Liver (tissue), 3 donors: ENCODE measurements around the gene CEP170.

ENCODE experiments used
- ATF3 ChIP-seq: IDR thresholded peaks from 2 replicates; pipeline ENCODE4 v1.6.1; 2016; ENCODE audit warnings: antibody characterized with exemption
- CTCF ChIP-seq: fragments of 150-350 bp; IDR thresholded peaks from 2 replicates; pipeline ENCODE4 v1.5.1; 2017; ENCODE audit warnings: improper control_type of control experiment, low read depth, low read length; ENCODE audit not compliant: missing input control
- EGR1 ChIP-seq, 2 donors: IDR thresholded peaks; 2 replicates each; pipeline ENCODE4 v1.6.1; 2016 to 2018; ENCODE audit warnings: antibody characterized with exemption in 2 of 2, low read depth in 2 of 2
- FOXA1 ChIP-seq: IDR thresholded peaks from 2 replicates; pipeline ENCODE4 v1.6.1; 2016; ENCODE audit warnings: antibody characterized with exemption
- GABPA ChIP-seq, 2 donors: IDR thresholded peaks in 1 of 2; conservative IDR thresholded peaks in 1 of 2; 2 replicates each; pipeline ENCODE4 v1.6.1; 2016; ENCODE audit warnings: antibody characterized with exemption in 2 of 2, mild to moderate bottlenecking in 1 of 2, moderate library complexity in 1 of 2
- HNF4G ChIP-seq: IDR thresholded peaks from 2 replicates; pipeline ENCODE4 v1.6.1; 2016; ENCODE audit warnings: antibody characterized with exemption
- JUND ChIP-seq, 2 donors: IDR thresholded peaks; 2 replicates each; pipeline ENCODE4 v1.6.1; 2016; ENCODE audit warnings: antibody characterized with exemption in 2 of 2
- MAX ChIP-seq: IDR thresholded peaks from 2 replicates; pipeline ENCODE4 v1.6.1; 2016; ENCODE audit warnings: antibody characterized with exemption
- RAD21 ChIP-seq, 2 donors: IDR thresholded peaks; 2 replicates each; pipeline ENCODE4 v1.6.1; 2016; ENCODE audit warnings: antibody characterized with exemption in 2 of 2, mild to moderate bottlenecking in 2 of 2
- REST ChIP-seq: IDR thresholded peaks from 2 replicates; pipeline ENCODE4 v1.6.1; 2016; ENCODE audit warnings: antibody characterized with exemption, mild to moderate bottlenecking
- SP1 ChIP-seq: IDR thresholded peaks from 2 replicates; pipeline ENCODE4 v1.6.1; 2018; ENCODE audit warnings: antibody characterized with exemption, mild to moderate bottlenecking
- TAF1 ChIP-seq: conservative IDR thresholded peaks from 2 replicates; pipeline ENCODE4 v1.6.1; 2016; ENCODE audit warnings: antibody characterized with exemption, mild to moderate bottlenecking
- YY1 ChIP-seq: IDR thresholded peaks from 2 replicates; pipeline ENCODE4 v1.6.1; 2016; ENCODE audit warnings: antibody characterized with exemption, mild to moderate bottlenecking
- ZBTB33 ChIP-seq: IDR thresholded peaks from 2 replicates; pipeline ENCODE4 v1.6.1; 2016; ENCODE audit warnings: antibody characterized with exemption
- donor health status: healthy.
- donor health status: healthy.

GRCh38 chr1:243286409-243287122, 31.5 kb upstream of the CEP170 start:
- TF ChIP-seq CTCF (no peak), YY1 (no peak), TAF1 (no peak), EGR1 (IDR thresholded peaks at IDR 0.05; ENCODE audit: low read depth in 2 of 2) (no peak), REST (no peak), ATF3 (no peak), JUND (IDR thresholded peaks at IDR 0.05) (no peak), RAD21 (IDR thresholded peaks at IDR 0.05) (no peak), GABPA (IDR thresholded peaks at IDR 0.05 in 1 of 2, conservative IDR thresholded peaks at IDR 0.05 in 1 of 2) (no peak), MAX (no peak), HNF4G (no peak), FOXA1 (no peak), SP1 (no peak), ZBTB33 (no peak)
